VCaP (cell line): ENCODE results near the gene C2orf78.
"Not testable (repeated sequence)": the region's sequence is repeated elsewhere in the genome, so short reads cannot be mapped to it uniquely, and the experiment has no call there.

Experiments used
- H3K27ac ChIP-seq: fragments of 450-650 bp; 2 replicates; pipeline ENCODE4 v1.5.1; 2017
- CTCF ChIP-seq: fragments of 450-650 bp; conservative IDR thresholded peaks from 2 replicates; pipeline ENCODE4 v1.5.1; 2017; ENCODE audit warnings: mild to moderate bottlenecking, moderate library complexity

C2orf78 gene

GRCh38 chr2:73749314-73749713 lies 34.7 kb upstream of the C2orf78 start:
- H3K27ac ChIP-seq: no peak overlapping the region
- no peak for TF ChIP-seq CTCF

- not testable (repeated sequence) for H3K27ac ChIP-seq
Measured at GRCh38 chr2:73754332-73754731, 29.7 kb upstream of the C2orf78 start.

GRCh38 chr2:73759285-73759764 lies 24.7 kb upstream of the C2orf78 start:
- H3K27ac ChIP-seq: no peak overlapping the region
- no peak for TF ChIP-seq CTCF

- no peak for TF ChIP-seq CTCF
- H3K27ac ChIP-seq: no peak overlapping the region
Measured at GRCh38 chr2:73759904-73760303, 24.1 kb upstream of the C2orf78 start.

DNA sequence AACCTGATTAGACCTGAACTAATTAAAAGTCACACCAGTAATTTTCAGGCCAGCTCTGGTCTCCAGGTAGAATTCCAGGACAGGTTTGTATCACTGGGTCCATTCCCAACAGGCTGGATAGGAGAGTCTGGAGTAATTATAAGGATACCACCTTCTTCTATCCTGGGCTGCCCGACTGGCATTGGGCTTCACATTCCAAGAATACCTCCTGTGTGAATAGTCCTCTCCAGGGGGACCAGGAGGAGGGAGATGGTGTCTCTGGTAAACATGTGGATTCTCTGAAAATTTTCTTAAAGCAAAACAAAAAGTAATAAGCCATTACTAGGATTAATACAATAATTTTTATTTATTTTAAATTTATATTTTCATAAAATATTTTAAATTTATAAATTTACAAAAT lies 21.4 kb upstream of the C2orf78 start:
- TF ChIP-seq CTCF: no peak
- H3K27ac ChIP-seq: no peak overlapping the region

- H3K27ac ChIP-seq: no peak overlapping the region
- TF ChIP-seq CTCF: no peak
Measured at GRCh38 chr2:73764945-73765344, 19.0 kb upstream of the C2orf78 start.

DNA sequence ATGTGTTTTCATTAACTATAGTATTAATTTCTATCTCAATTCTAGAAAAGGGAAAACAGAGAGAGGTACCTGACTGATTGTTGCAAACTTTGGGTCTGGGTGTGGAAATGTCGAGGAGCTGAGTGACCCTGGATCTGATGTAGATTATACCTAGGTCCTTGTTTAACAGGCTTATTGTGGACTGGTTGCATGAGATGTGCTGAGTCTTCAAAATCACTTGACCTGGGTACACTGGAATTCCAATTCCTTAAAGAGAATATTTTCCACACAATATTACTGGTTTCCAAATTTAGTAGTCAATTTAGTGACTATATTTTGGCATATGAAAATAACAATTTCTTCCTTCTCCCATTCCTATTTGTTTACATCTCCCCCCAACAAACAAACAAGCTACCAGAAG lies 17.6 kb upstream of the C2orf78 start:
- no peak overlapping the region for H3K27ac ChIP-seq
- no peak for TF ChIP-seq CTCF

- H3K27ac ChIP-seq: no peak overlapping the region
- no peak for TF ChIP-seq CTCF
Measured at GRCh38 chr2:73766994-73767393, 17.0 kb upstream of the C2orf78 start.
